Activated CD4-positive, CD25-positive, alpha-beta regulatory T cell treated with anti-CD3 and anti-CD28 coated beads, Interleukin-2, amount 50 U/mL, for 72 hours (primary cell): ENCODE results near the gene TAF1C.

Experiments used
- DNase-seq: peaks from one replicate; pipeline ENCODE4 v3.0.0; 2021

TAF1C gene

DNA sequence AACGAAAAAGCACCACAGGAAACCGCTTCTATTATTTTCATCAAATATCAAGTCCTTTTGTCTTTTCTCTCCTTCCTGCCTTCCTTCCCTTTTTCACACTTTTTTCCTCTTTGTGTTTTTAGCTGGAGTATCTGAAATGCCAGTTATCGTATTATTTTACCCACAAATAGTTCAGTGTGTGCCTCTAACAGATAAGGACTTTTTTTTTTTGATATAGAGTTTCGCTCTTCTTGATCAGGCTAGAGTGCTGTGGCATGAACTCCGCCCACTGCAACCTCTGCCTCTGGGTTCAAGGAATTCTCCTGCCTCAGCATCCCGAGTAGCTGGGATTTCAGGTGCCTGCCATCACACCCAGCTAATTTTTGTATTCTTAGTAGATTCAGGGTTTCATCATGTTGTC is 31.1 kb downstream of the TAF1C start:
- no peak for DNase-seq

DNA sequence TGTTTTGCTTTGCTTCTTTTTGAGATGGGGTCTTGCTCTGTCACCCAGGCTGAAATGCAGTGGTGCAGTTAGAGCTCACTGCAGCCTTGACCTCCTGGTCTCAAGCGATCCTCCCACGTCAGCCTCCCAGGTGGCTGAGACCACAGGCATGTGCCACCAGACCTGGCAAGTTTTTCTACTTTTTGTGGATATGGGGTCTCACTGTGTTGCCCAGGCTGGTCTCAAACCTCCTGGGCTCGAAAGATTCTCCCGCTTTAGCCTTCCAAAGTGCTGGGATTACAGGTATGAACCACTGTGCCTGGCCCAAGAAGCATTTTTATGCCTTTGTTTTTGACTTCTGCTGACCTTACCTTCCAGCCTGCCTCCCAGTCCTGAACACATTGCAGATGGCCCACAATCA is 31.6 kb downstream of the TAF1C start:
- DNase-seq, result no peak

DNA sequence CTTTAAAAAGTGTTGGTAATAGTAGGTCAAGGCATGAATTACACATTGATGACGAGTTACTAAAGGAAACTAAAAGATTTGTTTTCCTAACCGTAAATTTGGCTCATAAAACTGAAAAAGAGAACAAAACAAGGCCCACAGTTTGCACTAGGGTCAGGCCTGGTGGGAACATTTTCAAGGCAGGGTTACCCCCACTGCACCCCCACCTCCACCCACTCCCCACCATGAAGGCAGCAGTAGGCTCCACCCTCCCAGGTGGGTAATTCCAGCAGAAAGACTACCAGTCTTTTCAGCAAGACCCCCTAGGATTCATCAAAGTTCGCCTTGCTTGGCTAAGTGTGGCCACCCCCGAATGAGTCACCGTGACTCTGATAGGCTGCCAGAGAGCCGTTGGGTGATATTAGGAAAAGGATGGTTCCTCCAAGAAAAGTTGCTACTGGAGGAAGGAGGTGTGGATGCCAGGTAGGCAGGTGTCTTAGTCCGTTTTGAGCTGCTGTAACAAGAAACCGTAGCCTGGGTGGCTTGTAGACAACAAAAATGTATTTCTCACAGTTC is 33.1 kb downstream of the TAF1C start:
- no peak for DNase-seq

DNA sequence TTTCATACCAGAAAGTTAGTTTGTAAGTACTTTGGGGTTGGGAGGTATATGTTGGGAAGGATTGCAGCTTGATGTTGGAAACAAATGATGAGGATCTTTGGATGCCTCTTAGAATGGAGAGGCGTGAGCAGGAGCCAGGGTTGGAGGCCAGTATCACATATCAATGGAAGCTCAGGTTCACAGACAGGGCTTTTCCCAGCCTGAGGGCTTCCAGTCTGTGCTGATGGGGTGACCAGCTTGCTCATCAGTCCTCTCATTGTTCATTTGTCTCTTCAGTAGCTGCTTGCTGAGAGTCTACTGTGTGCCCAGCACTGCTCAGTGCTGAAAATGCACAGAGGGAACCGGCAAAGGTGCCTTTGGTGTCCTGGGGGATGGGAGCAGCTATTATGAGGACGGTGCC is 35.9 kb downstream of the TAF1C start:
- DNase-seq, result no peak

- DNase-seq, result peak; percentile 97
Observed at GRCh38 chr16:84144859-84145639, 41.8 kb downstream of the TAF1C start, which contains the start of the genes DNAAF1 and HSDL1. Gene DNAAF1 (plus strand): TSS chr16:84145308. CDS start chr16:84145441, 133 bp downstream. Gene HSDL1 (minus strand): TSS chr16:84145177. CDS start chr16:84131321, 13,856 bp downstream.

GRCh38 chr16:84144209-84144858 is 42.5 kb downstream of the TAF1C start:
- peak; percentile 59 for DNase-seq

DNA sequence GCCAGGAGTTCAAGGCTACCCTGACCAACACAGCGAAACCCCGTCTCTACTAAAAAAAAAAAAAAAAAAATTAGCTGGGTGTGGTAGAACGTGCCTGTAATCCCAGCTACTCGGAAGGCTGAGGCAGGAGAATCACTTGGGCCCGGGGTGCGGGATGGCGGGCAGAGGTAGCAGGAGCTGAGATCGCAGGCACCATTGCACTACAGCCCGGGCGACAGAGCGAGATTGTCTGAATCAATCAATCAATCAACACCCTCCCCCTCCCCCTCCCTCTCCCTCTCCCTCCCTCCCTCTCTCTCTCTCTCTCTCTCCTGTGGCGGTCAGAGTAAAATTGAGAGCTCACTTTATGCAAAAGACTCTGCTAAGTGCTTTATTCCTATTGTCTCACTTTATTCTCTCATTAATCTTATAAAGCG is 43.1 kb downstream of the TAF1C start:
- DNase-seq, result no peak

DNA sequence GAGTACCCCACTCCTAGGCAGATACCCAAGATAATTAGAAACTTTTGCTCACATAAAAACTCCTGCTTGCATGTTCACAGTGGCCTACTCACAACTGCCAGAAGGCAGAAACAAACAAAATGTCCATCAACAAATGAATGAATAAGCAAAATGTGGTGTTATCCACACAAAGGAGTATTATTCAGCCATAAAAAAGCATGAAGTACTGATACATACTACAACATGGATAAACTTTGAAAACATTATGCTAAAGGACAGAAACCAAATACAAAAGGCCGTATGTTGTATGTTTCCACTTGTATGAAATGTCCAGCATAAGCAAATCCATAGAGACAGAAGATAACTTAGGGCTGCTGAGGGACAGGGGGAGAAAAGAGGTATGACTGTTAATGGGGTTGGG is 43.8 kb downstream of the TAF1C start:
- no peak for DNase-seq

GRCh38 chr16:84141143-84141670 is 45.6 kb downstream of the TAF1C start:
- DNase-seq, result no peak

- DNase-seq, result no peak
Observed at GRCh38 chr16:84139628-84140258, 47.1 kb downstream of the TAF1C start.

DNA sequence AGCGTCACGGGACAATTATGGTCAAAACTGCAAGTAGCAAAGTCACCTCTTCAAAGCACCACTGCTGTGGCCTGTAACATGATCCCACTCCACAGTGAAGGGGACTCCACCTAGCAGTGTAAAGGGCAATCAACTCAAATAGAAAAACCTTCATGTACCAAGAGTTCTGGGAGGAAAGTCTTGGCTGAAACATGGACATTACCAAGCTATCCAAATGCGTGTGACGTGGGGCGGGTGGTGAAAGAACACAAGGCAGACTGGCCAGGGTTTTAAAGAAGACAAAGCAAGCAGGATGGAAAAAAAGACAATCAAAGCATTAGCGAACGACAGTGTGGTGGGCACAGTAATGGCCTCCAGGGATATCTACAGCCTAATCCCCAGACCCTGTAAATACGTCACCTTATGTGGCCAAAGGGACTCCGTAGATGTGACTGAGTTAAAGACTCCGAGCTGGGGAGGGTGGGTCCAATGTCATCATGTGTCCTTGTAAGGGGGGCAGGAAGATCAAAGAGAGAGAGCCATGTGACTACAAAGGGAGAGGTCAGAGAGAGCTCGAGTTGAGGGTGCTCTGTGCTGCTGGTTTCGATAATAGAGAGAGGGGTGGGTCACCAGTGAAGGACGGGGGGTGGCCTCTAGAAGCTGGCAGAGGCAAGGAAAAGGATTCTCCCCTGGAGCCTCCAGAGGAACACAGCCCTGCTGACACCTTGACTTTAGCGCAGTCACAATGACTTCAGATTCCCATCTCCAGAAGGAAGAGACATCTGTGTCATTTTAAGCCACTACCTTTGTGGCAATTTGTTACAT is 47.8 kb downstream of the TAF1C start:
- no peak for DNase-seq

DNA sequence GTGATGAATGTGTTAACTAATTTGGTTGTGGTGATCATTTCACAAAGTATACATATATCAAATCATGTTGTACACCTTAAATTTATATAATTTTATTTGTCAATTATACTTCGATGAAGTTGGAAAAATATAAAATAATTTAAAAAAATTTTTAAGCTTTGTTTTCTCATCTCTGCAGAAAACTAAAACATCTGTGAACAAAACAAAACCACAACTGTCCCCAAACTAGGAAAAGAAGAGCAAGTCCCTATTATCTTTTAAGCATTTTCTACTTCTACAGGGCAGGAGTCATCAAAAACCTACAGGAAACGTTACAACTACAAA is 48.4 kb downstream of the TAF1C start:
- DNase-seq, result no peak

- no peak for DNase-seq
Observed at GRCh38 chr16:84137769-84138357, 49.0 kb downstream of the TAF1C start.

GRCh38 chr16:84137287-84137686 is 49.6 kb downstream of the TAF1C start:
- no peak for DNase-seq

- no peak for DNase-seq
Observed at GRCh38 chr16:84136331-84137125, 50.3 kb downstream of the TAF1C start.

GRCh38 chr16:84132527-84133285 is 54.2 kb downstream of the TAF1C start:
- no peak for DNase-seq

GRCh38 chr16:84131117-84131516 is 55.7 kb downstream of the TAF1C start:
- no peak for DNase-seq
